ENCODE data around the gene ZNF740.

DNA sequence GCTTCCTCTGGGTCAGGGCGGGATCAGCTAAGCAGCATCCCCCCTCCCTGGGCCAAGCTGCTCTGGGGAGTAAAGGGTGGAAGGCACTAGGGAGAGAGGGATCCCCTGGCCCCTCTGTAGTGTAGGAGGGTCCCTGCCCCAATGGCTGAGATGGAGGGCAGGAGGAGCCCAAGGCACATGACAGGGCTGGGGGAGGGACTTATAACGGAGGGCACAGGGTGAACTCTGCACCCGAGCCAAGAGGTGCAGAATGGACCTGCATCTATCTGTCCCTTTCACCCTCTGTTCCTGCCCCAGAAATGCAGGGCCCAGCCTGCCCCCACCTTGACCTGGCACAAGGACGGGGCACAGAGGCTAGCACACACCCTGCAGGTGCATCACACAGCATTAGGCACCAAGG, 30.3 kb downstream of the ZNF740 start:
- no peak for TF ChIP-seq SP1 (IDR thresholded peaks at IDR 0.05; ENCODE audit: low read depth)
- no peak for TF ChIP-seq CTCF (IDR thresholded peaks at IDR 0.05 in 2 of 3, conservative IDR thresholded peaks at IDR 0.05 in 1 of 3; ENCODE audit: borderline replicate concordance in 1 of 3, insufficient read depth in 1 of 3, low read depth in 2 of 3, low read length in 2 of 3)
- TF ChIP-seq EZH2 (IDR thresholded peaks at IDR 0.05): no peak
- TF ChIP-seq EZH2phosphoT487 (IDR thresholded peaks at IDR 0.05; ENCODE audit: borderline replicate concordance): no peak
- no peak for TF ChIP-seq CEBPB (IDR thresholded peaks at IDR 0.05; ENCODE audit: low read depth)
- TF ChIP-seq YY1 (IDR thresholded peaks at IDR 0.05; ENCODE audit: extremely low read depth, insufficient replicate concordance, low read depth, low read length): no peak
- TF ChIP-seq, protein P1, sequence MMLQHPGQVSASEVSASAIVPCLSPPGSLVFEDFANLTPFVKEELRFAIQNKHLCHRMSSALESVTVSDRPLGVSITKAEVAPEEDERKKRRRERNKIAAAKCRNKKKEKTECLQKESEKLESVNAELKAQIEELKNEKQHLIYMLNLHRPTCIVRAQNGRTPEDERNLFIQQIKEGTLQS (IDR thresholded peaks at IDR 0.05): no peak
- TF ChIP-seq POLR2A (IDR thresholded peaks at IDR 0.05; ENCODE audit: borderline replicate concordance, extremely low read depth, insufficient read depth, insufficient read length): no peak
- no peak for TF ChIP-seq FOSL1 (IDR thresholded peaks at IDR 0.05; ENCODE audit: low read depth)
- TF ChIP-seq ZBTB33 (IDR thresholded peaks at IDR 0.05; ENCODE audit: extremely low read depth, insufficient replicate concordance, low read length): no peak
- TF ChIP-seq POLR2AphosphoS5 (IDR thresholded peaks at IDR 0.05; ENCODE audit: low read depth, low read length): no peak
- TF ChIP-seq ZFX (IDR thresholded peaks at IDR 0.05): no peak
